NCI-H524 treated with DMSO at 0.1 percent for 48 hours (cell line): ENCODE data around the gene ATL2.

Experiments used
- DNase-seq: peaks from one replicate; lab custom pipeline; 2025; lab: John Stamatoyannopoulos, UW

The ATL2 gene

DNA sequence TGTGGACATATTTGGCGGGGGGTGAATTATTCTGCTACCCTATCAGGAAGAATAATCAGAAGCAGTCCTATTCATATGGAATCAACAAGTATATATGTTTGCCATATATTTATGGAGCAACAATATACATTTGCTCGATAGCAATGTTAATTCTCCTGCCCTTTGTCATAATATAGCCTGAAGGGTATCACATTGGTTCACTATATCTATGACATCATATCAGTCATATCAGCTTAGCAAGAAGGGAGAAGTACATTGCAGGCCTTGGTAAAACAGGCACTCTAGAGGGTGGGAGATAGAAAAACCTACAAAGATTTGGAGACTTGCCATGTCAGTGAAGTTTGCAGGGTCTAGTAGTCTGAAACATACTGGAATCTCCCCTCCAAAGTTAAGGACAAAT is 128.4 kb downstream of the ATL2 start:
- no peak for DNase-seq

DNA sequence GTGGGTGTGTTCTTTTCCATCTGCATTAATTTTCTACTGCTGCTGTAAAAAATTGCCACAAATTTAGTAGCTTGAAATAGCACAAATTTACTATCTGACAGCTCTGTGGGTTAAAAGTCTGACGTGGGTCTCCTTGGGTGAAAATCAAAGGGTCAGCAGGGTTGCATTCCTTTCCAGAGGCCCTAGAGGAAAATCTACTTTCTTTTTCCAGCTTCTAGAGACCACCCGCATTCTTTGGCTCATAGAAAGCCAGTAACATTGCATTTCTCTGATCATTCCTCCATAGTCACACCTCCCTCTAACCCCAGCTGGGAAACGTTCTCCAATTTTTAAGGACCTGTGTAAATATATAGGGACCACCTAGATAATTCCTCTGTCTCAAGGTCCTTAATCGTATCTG is 128.8 kb downstream of the ATL2 start:
- no peak for DNase-seq

DNA sequence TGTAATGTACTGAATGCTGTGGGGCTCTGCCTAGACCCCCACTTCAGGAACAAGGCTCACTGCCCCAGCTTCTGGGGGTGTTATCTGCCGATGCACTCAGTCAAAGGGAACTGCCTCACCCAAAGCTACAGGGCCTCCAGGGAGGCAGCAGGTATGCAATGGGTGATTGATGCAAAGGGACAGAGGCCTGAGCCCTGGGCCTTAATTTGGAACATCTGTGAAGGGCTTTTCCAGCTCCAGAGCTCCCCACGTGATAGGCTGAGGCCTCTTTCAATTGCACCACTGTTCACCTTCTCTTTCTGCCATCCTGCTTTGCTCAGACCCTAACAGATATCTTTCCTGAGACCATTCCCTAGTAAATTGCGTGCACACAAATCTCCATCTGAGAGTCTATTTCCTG is 131.0 kb downstream of the ATL2 start:
- DNase-seq: peak; percentile 92

DNA sequence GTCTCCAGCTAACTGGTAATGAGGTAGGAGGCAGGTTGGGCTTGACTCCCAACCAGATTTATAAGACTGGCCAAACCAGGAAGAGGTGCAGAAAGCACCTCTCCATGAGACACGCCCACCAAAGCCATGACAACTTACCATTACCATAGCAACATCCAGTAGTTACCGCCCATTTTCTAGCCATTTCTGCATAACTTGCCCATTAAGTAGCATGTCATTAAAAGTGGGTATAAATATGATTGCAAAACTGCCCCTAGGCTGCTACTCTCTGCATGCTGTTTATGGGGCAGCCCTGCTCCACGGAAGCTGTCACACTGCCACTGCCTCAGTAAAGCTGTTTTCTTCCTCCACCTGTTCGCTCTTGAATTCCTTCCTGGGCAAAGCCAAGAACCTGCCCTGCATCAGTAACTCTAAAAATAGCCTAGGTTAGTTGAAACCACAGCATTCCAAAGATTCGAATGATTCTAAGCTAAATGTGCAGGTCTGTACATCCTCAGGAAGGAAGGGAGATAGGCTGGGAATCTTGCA is 131.9 kb downstream of the ATL2 start:
- no peak for DNase-seq

DNA sequence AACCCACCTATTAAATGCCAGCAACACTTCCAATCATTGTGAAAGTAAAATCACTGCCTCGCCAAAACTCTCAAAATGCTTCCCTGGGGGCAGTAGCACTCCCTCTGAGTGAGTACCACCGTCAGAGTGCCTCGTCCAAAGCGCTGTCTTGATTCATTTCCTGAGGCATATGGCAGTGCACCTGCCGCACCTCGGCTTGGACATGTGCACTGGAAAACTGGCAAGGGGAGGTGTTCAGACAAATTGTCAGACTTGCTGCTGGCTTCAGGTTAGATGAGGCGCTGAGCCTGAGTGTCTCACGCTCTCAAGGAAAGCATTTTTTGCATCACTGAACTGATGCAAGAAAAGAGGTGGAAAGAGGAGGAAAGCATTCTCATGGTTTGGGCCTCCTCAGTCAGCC is 132.8 kb downstream of the ATL2 start:
- no peak for DNase-seq
